GM18870 (cell line): Measurements from ENCODE around the gene FGF3.

Experiments used
- ATAC-seq: cut with Tn5 transposase; IDR thresholded peaks from one replicate; pipeline ENCODE4 v1.9.1; 2021; ENCODE audit warnings: moderate library complexity; ENCODE audit not compliant: unreplicated experiment

FGF3 gene

DNA sequence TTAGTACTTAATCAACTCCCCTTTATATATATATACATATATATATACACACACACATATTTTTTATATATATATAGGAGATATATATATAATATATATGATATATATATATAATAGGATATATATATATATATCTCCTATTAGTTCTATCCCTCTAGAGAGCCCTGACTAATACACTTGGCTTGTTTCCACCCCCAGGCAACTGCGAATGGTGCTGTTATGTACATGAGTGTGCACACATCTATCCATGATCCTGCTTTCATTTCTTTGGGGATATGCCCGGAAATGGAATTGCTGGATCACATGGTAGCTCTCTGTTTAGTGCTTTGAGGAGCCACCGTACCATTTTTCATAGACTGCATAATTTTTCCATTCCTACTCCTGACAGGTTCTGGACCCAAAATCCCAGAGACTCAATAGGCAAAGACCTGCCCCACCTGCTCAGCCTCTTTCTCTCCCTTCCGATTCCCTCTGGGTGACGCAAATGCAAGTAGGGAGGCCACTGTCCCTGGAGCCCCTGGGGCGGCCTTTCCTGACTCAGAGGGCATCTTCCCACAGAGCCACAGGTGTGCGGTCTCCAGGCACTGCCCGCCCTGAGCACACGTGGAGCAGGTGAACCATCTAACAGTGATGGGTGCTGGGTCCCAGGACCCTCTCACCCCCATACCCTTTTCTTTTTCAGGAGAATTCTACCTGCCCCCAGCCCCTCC lies 12.0 kb downstream of the FGF3 start:
- no peak for ATAC-seq

DNA sequence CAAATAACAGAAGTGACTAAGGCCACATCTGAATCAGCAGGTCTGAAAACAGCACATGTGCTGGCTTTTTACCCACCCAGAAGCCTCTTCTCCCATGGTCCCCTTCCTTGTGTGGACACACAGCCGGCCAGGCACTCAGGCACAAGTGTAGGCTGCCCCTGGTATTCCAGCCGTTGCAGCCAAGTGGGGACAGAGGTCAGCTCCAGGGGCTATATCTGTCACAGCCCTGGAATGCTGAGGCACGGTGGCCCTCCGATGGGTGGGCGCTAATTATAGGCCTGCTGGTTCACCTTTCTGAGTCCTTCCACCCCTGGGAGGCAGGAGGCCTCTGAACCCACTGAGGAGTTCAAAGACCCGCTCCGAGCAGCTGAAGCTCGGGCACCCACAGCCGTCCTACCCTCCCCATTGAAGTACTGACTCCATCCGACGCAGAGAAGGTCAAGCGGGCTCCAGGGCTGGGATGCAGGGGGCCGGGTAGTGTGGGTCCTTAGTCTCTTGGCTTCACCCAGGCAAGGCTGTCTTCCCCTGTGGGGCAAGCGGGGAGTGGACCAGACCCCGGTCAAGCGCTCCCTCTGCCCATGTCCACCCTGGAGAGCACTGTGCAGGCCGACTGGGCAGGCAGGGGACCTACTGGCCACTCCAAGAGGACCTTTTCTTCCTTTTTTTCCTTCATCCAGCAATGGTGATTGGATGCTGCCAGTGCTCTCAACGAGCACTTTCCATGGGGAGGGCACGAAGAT lies 14.3 kb downstream of the FGF3 start:
- no peak for ATAC-seq

DNA sequence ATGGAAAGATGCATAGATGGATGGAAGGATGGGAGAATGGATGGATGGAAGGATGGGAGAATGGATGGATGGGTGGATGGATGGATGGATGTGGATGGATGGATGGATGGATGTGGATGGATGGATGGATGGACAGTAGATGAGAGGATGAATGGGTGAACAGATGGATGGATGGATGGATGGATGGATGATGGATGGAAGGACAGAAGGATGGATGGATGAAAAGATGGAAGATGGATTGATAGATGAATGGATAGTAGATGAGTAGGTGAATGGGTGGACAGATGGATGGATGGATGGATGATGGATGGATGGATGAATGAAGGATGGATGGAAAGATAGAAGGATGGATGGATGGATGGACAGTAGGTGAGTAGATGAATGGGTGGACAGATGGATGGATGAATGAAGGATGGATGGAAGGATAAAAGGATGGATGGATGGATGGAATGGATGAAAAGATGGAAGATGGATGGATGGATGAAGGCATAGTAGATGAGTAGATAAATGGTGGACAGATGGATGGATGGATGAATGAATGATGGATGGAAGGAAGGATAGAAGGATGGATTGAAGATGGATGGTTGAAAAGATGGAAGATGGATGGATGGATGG lies 15.5 kb downstream of the FGF3 start:
- ATAC-seq: no peak

DNA sequence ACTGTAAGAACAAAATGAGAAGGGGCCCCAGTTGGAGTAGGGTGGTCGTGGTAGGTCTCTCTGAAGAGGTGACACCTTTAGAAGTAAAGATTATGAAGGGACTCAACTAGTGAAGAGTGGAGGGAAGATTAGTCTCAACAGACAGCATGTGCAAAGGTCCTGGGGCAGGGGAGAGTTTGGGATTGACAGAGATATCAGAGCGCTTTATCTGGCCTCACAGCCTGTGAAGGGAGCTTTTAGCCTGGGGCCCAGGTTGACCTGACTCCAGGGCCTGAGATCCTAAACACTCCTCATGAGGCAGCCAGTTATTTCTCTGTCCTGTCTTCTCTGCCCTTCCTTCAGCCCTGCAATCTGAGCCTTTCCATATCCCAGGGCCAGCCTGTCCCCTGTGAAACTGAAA lies 16.2 kb downstream of the FGF3 start:
- no peak for ATAC-seq

DNA sequence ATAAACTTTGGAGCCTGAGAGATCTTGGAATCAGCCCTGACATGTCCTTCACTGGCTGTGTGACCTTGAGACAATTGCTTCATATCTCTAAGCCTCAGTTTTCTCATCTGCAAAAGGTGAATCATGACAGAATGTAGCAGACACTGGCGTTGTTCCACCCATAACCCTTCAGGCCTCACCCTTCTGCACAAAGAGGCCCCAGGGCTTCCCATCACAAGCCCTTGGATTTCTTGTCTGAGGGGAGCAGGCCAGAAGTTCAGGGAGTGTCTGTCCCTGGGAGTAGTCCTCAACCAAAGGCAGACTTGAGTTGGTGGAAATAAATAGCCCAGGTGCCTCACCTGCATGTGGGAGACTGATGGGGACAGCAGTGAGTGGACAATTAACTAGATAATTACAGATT lies 16.6 kb downstream of the FGF3 start:
- no peak for ATAC-seq

DNA sequence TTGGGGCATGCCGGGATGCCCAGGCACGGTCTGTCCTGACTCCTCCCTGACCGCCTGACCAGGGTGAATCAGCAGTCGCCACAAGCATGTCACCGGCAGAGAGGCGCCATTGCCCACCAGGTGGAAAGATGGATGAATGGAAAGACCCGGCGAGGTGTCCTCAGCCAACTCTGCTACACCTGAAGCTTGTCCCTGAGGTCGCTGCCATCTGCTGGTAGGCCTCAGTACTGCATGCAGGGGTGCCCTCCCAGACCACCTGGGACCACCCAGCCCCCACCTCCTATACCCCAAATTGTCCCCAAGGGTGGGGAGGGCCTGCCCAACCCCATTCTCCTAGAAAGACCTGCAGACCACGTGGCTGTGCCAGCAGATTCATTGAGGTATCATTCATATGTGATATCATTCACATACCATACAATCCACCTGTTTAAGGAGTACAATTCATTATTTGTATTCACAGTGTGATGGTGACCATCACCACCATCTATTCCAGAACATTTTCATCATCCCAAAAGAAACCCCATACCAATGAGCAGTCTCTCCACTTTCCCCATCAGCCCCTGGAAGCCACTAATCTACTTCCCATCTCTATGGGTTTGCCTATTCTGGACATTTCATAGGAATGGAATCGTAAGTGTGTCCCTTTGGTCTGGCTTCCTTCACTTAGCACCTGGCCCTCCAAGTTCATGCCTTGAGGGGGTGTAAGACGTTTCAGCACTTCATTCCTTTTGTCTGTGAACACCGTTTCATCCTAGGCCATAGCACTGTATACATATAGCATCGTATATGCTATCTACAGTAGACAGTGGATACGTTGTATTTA lies 17.5 kb downstream of the FGF3 start:
- ATAC-seq: no peak

DNA sequence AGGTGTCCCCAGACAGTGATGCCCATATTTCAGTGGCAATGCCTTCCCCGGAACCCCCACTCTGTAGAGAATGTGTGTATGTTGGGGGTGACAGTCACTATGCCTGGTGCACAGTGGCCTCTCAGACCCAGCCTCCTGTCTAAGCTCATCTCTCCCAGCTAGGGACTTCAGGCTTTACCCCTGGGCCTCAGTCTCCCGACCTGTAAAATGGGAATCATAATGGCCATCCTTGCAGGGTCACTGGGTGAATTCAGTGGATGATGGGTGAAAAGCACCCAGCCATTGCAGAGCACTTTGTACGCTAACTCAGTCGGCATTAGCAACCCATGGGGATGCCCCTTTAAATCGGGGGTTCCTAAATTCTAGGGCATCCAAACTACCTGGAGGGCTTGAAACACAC lies 18.9 kb downstream of the FGF3 start:
- no peak for ATAC-seq

DNA sequence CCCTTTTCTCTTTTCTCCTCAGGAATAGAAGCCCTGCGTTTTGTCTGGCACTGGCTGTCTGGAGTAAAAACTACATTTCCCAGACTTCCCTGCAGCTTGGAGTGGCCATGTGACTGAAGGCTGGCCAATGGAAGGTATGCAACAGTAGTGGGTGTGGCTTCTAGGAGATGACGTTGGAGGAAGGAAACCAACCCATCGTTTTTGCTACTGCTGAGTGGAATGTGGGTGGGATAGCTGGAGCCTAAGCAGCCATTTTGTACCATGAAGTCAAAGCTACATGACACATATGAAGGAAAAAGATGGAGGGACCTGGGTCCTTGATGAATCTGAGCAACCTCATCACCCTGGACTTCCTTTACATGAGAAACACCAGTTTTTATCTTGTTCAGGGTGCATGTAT lies 19.6 kb downstream of the FGF3 start:
- ATAC-seq: no peak

DNA sequence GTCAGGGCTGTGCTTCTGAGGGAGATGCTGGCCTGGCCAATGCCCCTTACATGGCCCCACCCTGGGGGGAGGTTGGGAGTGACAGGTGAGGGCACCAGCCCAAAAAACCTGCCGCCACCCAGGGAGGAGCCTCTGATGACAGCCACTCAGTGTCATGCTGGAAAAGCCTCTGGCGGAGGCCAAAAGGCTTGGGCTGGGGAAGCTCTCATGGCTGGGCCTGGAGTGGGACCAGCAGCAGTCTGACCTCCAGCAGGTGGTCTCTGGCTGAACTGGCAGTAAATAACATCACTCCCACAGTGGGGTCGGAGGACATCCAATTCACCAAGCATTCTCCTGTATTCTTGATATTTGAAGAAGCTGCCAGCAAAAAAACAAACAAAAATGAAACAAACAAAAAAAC lies 20.1 kb downstream of the FGF3 start:
- no peak for ATAC-seq

DNA sequence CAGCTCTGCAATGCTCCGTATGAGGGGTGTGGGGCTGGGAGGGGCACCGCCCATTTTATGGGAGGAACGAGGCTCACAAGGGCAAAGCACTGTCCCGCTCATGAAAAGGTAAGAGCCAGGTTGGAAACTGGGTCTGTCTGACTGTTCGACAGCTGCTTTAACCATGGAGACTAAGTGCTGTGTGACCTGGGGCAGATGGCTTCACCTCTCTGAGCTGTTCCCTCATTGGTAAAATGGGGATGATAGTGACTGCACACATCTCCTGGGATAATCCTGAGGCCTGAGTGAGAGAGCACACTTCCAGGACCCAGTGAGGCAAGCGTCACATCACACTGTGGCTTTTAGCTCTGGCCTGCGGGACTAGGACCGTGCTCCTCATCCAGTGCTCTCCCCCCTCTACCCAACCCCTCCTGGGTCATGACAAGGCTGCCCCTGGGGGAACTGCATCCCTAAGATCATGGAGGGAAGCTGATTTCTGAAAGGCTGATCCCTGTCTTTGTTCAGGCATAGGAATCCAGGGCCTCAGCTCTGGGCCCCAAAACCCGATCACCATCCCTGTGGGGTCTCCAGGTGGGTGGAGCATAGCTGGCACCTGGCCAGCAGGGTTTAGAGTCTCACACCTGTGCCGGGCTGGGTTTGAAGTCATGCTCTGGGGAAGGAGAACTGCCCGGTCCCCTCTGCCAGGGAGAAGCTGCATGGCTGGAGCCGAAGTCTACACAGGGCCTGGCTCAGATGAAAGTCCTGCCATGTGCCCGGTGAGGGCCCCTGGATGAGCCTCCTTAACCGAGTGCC lies 21.3 kb downstream of the FGF3 start:
- no peak for ATAC-seq

DNA sequence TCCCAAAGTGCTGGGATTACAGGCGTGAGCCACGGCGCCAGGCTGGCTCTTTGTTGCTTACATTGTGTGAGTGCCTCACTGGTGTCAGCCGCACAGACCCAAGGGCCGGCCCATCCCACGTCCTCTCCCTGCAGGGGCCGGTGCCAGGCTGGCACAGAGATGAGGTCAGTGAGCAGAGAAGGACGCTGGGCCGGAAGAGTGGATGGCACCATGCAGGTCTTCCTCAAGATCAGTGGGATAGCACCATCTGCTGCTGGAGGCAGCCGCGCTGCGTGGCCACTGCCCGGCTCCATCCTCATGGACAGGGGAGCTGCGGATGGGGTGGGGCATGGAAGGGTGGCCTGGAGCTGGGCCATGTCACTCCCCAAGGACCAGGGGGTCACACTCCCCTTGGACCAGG lies 22.1 kb downstream of the FGF3 start:
- no peak for ATAC-seq

DNA sequence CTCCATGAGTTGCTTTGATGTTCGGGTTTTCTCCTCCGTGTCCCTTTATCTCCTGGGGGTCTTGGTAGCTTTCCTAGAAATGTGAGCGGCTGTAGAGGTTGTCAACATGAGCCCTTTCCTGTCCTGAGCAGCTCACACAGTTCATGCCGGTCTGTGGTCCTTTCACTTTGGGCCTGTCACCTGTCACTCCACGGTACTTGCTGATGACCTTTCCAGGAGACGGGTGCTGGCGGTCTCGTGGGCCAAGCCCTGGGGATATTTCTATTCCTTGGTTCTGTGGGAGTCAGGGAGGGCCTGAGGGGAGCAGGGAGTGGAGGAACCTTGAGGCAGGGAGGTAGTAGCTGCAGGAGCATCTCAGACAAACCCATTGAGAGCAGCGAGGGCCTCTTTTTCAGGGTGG lies 23.2 kb downstream of the FGF3 start:
- ATAC-seq: no peak

DNA sequence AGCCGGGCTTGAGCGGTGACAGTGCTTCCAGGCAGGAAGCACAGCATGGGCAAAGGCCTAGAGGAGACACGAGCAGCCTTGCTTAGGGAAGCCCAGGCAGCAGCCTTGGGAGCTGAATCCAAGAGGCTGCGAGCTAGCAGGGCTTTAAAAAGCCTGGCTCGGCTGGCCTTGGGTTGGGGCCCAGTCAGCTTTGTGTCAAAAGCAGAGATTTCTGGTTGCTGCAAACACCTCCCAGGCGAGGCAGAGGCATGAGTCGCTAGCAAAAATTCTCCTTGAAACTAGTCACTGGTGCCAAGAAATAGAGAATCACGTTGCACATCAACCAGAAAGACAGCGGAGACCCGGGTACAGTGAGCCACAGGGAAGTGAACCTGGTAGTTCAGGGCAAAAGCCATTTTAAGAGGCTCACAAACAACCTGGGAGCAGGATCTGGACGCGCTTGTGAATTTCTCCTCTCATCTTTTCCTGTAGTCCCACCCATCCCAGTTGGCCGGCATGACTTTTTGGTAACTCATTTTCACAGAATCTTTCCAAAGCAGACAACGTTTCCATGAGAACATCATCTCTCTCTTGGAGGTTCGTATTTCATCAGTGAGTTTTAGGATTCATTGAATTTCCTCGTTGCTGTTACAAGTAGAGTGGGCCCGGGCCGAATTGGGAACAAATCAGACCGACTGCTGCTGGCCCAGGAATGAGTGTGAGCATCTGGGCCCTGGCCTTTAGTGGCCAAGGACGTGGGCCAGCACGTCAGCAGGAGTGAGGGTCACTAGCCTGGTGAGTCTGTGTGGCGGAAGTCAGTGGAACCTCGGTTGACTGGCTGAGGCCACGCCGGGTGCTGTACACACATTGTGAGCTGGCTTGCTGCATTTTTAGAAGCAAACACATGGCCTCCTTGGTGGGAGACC lies 27.7 kb downstream of the FGF3 start:
- no peak for ATAC-seq

DNA sequence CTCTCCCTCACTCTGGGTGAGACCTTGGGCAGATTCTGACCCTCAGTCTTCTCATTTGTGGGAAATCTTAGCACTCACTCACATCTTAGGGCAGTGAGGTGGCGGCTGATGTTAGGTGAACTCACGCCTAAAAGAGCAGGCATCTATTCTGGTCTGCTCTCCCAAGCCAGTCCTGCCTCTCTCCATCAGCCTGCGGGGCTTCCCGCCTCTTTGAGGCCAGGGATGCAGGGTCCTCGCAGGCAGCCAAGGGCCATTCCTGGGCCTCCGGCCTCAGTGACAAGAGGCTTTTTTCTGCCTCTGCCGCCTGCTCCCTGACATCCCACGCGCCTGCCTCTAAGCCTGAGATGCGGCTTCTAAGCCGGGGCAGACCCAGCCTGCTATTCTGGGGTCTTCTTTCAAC lies 30.3 kb downstream of the FGF3 start:
- ATAC-seq: no peak

DNA sequence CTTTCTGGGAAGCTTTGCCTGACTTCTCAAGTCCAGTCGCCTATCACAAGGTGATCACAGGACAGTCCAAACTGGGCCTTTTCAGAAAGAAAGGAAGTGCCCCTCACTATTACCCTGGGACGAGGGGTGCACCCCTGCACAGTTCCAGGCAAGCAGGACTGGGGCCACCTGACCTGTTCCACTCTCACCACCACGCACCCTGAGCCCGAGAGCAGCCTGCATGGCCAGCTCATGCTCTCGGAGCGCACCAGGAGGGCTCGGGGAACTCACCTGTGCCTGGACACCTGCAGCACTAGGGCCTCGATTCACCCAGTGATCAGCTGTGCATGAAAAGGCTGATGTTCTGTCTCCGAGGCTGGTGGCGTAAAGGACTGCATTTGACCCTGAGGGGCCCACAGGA lies 31.3 kb downstream of the FGF3 start:
- ATAC-seq: no peak

DNA sequence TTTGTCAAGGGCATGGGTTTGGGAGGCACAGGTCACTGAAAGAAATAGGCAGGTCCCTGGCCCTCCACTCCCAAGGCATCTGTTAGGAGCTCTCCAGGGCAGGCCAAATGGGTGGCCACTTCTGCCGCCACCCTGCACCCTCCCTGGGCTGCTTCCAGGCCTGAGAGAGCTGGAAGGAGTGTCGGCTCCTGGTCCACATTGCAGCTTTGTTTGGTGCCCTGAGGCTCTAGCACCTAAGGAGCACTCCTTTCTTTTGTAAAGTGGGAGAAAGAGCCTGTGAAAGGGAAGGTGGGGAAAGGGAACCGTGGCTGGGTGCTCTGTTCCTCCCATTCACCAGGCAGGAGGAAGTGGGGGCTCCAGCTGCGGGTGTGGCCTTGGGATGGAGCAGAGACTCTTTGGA lies 31.8 kb downstream of the FGF3 start:
- no peak for ATAC-seq

DNA sequence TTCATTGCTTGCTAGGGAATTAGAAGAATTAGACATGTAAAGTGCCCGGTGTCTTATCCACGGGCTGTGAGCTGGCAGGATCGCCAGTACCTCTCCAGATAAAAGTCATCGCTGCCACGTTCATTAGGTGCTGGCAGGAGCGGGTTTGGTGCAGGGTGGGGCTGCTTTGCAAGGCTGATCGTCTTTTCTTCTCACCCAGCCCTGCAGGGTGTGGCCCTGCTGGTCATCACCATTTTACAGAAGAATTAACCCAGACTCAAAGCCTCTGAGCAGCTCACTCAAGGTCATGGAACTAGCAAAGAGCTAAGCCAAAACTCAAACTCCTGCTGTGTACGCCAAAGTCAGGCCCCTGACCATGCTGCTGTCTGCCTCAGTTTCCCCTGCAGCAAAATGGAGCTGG lies 38.0 kb downstream of the FGF3 start:
- no peak for ATAC-seq

DNA sequence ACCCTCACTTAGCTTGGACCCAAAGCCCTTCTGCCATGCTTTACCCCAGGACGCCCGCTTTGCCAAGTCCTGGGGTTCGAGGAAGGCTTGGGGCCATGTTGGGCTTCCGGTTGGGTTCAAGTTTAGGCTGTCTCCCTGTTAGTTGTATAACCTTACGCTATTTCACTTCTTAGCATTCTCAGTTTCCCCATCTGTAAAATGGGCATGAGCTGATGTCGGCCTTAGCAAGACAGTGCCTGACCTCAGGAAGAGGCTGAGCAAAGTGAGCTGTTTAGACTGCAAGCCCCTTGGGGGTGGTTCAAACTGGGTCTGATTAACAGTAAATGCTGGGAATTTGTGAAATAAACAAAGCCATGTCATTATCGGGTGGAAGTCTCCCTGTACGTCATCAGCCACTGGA lies 40.8 kb downstream of the FGF3 start:
- ATAC-seq: no peak

DNA sequence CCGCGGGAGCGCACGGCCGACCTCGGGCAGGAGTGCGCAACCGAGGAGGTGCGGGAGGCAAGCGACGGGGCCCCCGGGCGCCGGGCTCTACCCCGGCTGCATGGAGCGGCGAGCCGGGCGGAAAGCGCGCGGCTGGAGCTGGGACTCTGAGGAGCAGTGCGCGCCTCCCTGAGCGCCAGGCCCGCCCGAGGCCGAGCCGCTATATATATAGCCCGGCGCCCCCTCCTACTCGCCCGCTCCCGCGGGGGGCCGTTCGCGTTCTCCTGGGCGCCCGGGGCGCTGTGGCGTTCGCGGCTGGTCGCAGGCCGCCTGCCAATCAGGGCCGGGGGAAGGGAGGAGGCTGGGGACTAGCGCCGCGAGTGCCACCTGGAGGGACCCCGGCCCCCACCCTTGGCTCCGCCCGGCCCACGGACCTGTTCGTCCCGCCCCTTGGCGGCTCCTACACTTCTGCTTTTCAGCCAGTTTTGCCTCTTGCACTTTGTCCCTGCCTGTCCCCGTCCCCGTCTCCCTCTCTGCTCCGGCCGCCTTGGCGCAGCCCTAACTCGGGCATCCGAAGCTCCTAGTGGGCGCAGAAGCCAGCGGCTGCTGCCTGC lies 44.0 kb downstream of the FGF3 start, which contains the start of gene FGF4:
TSS of gene FGF4 (minus strand) at position 179 of the 593 bp plus-strand sequence. CDS start 257 bp downstream, outside the sequence.
- no peak for ATAC-seq
